Putamen (tissue), 1 donor: ENCODE results near the gene ITGA3.

ENCODE experiments used
- DNase-seq: peaks from one replicate; pipeline ENCODE4 v3.0.0-alpha.2; 2016; ENCODE audit warnings: low spot score

The ITGA3 gene

GRCh38 chr17:50129728-50130558 lies 74.0 kb downstream of the ITGA3 start, which contains the start of gene SAMD14:
SAMD14 (minus strand) TSS chr17:50130160; CDS start chr17:50124959, 5,201 bp downstream.
- no peak for DNase-seq

- no peak for DNase-seq
These were observed 74.8 kb downstream of the ITGA3 start for GRCh38 chr17:50130559-50131305.

- DNase-seq, result no peak
These were observed 76.3 kb downstream of the ITGA3 start for GRCh38 chr17:50132104-50132794.

GRCh38 chr17:50133028-50133768 lies 77.3 kb downstream of the ITGA3 start:
- DNase-seq, result no peak

DNA sequence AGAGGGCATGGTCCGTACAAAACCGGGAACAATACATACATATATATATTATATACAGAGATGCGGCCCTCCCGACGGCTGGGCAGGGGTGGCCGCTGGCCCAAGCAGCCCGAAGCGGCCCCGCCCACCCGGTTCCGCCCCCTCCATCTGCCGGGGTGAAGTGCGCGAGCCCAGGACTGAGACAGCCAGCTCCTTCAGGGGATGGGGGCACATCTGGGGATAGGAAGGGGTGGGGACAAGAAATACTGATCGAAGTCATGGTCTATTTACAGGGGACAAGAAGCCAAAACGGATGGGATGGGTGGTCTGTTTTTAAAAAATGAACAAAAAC lies 77.8 kb downstream of the ITGA3 start:
- DNase-seq, result no peak

DNA sequence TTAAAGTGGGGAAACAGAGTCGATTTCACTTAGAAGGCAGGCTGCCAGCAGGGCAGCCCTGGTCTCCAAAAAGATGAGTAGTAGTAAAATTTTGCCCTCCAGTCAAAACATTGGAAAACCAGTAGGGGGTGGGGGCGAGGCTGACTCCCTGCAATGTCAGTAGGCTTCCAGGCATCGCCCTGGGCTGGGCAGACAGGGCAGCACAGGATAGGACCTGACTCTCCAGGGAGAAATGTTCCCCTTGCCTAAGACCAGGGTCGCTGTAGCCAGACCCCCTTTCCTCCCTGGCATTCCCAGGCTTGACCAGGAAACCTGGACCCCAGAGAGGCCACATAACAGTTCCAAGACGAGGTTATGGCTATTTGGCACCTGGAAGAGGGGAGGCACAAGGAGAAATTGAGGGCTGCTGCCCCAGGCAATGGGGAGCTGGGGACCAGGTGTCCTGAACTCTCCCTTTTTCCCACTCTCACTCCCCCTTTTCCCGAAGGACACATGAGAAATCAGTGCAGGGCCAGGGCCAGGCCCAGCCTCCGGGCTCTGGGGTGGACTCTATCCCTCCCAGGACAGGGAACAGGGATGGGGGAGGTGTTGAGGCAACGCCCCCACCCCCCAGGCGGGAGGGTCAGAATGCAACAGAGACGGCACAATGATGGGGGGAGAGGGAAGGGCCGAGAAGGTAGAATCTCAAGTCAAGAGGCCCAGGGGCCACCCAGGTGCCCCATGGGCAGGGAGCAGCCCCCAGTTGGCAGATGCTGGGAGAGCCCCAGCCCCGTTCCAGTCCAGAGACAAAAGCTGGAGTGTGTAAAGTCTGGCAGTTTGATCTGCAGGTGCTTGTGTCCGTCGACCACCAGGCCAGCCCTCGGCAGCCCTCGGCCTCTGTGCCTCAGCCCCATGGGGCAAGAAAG lies 78.5 kb downstream of the ITGA3 start:
- no peak for DNase-seq

GRCh38 chr17:50135316-50136095 lies 79.6 kb downstream of the ITGA3 start:
- DNase-seq, result no peak

DNA sequence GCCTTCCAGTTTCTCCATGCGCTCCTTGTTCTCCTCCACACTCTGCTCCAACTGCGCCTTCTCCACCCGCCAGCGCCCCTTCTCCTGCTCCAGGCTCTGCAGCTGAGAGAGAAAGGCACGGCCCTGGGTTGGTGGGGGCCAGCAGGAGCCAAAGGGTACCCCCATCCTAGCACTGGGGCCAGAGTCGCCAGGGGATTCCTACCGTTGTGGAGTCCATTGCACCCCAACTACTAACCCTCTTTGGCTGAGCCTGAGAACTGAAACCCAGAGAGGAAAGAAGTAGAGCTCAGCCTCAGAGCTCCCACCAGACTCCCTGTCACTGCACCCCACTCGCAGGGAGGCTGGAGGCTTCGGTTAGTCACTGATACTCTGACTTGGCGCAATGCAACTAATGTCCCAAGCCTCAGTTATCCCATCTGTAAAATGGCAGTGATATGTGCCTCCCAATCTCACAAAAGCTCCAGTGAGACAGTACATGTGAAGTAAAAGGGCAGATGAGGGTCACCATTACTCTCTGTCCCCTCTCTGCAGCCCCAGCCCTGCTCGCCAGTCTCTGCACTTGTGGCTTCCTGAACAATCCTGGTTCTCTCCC lies 80.3 kb downstream of the ITGA3 start:
- DNase-seq, result no peak

- peak; percentile 75 for DNase-seq
These were observed 81.1 kb downstream of the ITGA3 start for GRCh38 chr17:50137042-50137441.

GRCh38 chr17:50139185-50139783 lies 83.4 kb downstream of the ITGA3 start:
- no peak for DNase-seq
